Upper lobe of left lung (tissue), 6 donors: ENCODE results near the gene EML2. TPM values are rescaled to one million over a fixed set of nuclear protein-coding genes. Genes with fewer than 3 reads are reported as not detected.

ENCODE experiments used
- ATAC-seq, 2 donors: fragments of 200-7000 bp; cut with Tn5 transposase; one replicate each; pipeline ENCODE4 v1.9.1; 2022; ENCODE audit warnings: mild to moderate bottlenecking in 2 of 2, moderate library complexity in 2 of 2; ENCODE audit not compliant: low FRiP score in 2 of 2
- DNase-seq, 2 donors: peaks; one replicate each; pipeline ENCODE4 v3.0.0-alpha.2; 2019 to 2020
- H3K27ac ChIP-seq, 4 donors: fragments of 200-600 bp; sonication (generic); one replicate each; pipeline ENCODE4 v1.5.1; 2016 to 2019
- H3K27me3 ChIP-seq, 4 donors: fragments of 200-600 bp; sonication (generic); one replicate each; pipeline ENCODE4 v1.5.1; 2017 to 2019
- H3K36me3 ChIP-seq, 4 donors: fragments of 200-600 bp; sonication (generic); one replicate each; pipeline ENCODE4 v1.5.1; 2016 to 2019
- H3K4me1 ChIP-seq, 4 donors: fragments of 200-600 bp; sonication (generic); one replicate each; pipeline ENCODE4 v1.5.1; 2018 to 2019
- H3K4me3 ChIP-seq, 4 donors: fragments of 200-600 bp; sonication (generic); one replicate each; pipeline ENCODE4 v1.5.1; 2017 to 2019; ENCODE audit warnings: mild to moderate bottlenecking in 2 of 4, moderate library complexity in 1 of 4
- H3K9me3 ChIP-seq, 4 donors: fragments of 200-600 bp; sonication (generic); one replicate each; pipeline ENCODE4 v1.5.1; 2018 to 2019
- CTCF ChIP-seq, 6 experiments: fragments of 450-650 bp in 4 of 6; fragments of 200-600 bp in 2 of 6; sonication (generic) in 2 of 6; IDR thresholded peaks; one replicate each; pipeline ENCODE4 v1.5.1; 2016 to 2019; ENCODE audit warnings: antibody characterized with exemption in 6 of 6
- EP300 ChIP-seq, 4 donors: sonication (generic); formaldehyde crosslinking; IDR thresholded peaks; one replicate each; pipeline ENCODE4 v1.5.1; 2017; ENCODE audit warnings: antibody characterized with exemption in 4 of 4, control low read depth in 2 of 4
- POLR2A ChIP-seq, 4 donors: fragments of 450-650 bp; IDR thresholded peaks; one replicate each; pipeline ENCODE4 v1.5.1; 2016 to 2017; ENCODE audit warnings: antibody characterized with exemption in 4 of 4, mild to moderate bottlenecking in 2 of 4
- POLR2AphosphoS5 ChIP-seq, 2 donors: sonication (generic); formaldehyde crosslinking; IDR thresholded peaks; one replicate each; pipeline ENCODE4 v1.5.1; 2017; ENCODE audit warnings: antibody characterized with exemption in 2 of 2
- WGBS, 2 donors: methylation state at CpG; one replicate each; pipeline ENCODE4 v1.1.5; 2017 to 2018; 5-methylcytosine and 5-hydroxymethylcytosine counted together
- total RNA-seq, 6 donors: library from RNA; depleted of rRNA in 4 of 6; stranded (reverse); fragments of >200 nt in 4 of 6; gene quantifications; one replicate each; pipeline versions ENCODE4 v1.1.0 to v1.2.1, GENCODE V29; 2016 to 2021
- donor health status: DM: no; HTN: no; CAD: no; lungs with moderate emphysema.
- donor health status: DM: no; HTN: yes; CAD: no; lungs with severe emphysema.

Gene EML2
- total RNA-seq, 6 donors from 2014 or later, result 34.1 to 70.2 (median 48.2) TPM

- WGBS, 2 donors, result 4 to 24% methylated on average over 8 to 10 of the region's 10 CpGs
- peak overlapping the region; percentile 42 to 89 (median 84) for H3K27ac ChIP-seq
Measured at GRCh38 chr19:45601115-45601514, 38.1 kb downstream of the EML2 start.

GRCh38 chr19:45600340-45600885, 38.8 kb downstream of the EML2 start:
- ATAC-seq (no peak), DNase-seq (no peak)
- Histone ChIP-seq H3K4me1 (peaks cover 17 to 50% (median 27%) of the 10 kb centered on the region in 4 donors), H3K4me3 (peak overlapping the region; percentile 1 to 57 (median 53)), H3K36me3 (no peaks in the 10 kb centered on the region), H3K9me3 (no peaks in the 10 kb centered on the region), H3K27ac (peak overlapping the region; percentile 24 to 89 (median 64)), H3K27me3 (peaks cover 0 to 36% (median 17%) of the 10 kb centered on the region in 4 donors)
- WGBS, 2 donors, result 37 to 47% methylated on average over 5 of the region's 5 CpGs
- TF ChIP-seq CTCF (IDR thresholded peaks at IDR 0.05) (no peak), POLR2A (IDR thresholded peaks at IDR 0.05) (no peak)

More at GRCh38 chr19:45601115-45601514, 38.1 kb downstream of the EML2 start:
- no peaks in the 10 kb centered on the region for H3K9me3 ChIP-seq
- H3K27me3 ChIP-seq, result peaks cover 0 to 36% (median 17%) of the 10 kb centered on the region in 4 donors
- H3K4me1 ChIP-seq, result peaks cover 17 to 50% (median 27%) of the 10 kb centered on the region in 4 donors
- ATAC-seq (no peak), DNase-seq (no peak)
- TF ChIP-seq POLR2AphosphoS5 (IDR thresholded peaks at IDR 0.05), result peak; percentile 26 to 39
- TF ChIP-seq CTCF (IDR thresholded peaks at IDR 0.05), result no peak
- TF ChIP-seq EP300 (IDR thresholded peaks at IDR 0.05), result no peak
- TF ChIP-seq POLR2A (IDR thresholded peaks at IDR 0.05), result no peak
- no peaks in the 10 kb centered on the region for H3K36me3 ChIP-seq
- H3K4me3 ChIP-seq, result peak overlapping the region; percentile 50 to 57 (median 53)

- Histone ChIP-seq H3K4me3 (peak overlapping the region in 3 of 4 donors; percentile 5 to 57 (median 13)), H3K27me3 (peaks cover 0 to 36% (median 17%) of the 10 kb centered on the region in 4 donors), H3K27ac (peak overlapping the region; percentile 35 to 89 (median 79)), H3K9me3 (no peaks in the 10 kb centered on the region), H3K4me1 (peaks cover 17 to 50% (median 30%) of the 10 kb centered on the region in 4 donors), H3K36me3 (no peaks in the 10 kb centered on the region)
- DNase-seq, result no peak
- no peak for ATAC-seq
- 9 to 17% methylated on average over 5 to 13 of the region's 13 CpGs for WGBS, 2 donors
- TF ChIP-seq EP300 (IDR thresholded peaks at IDR 0.05) (no peak), POLR2A (IDR thresholded peaks at IDR 0.05) (no peak), POLR2AphosphoS5 (IDR thresholded peaks at IDR 0.05) (no peak), CTCF (IDR thresholded peaks at IDR 0.05) (no peak)
Measured at GRCh38 chr19:45599286-45599685, 39.9 kb downstream of the EML2 start.

GRCh38 chr19:45598267-45599001, 40.8 kb downstream of the EML2 start:
- Histone ChIP-seq H3K4me3 (peak overlapping the region in 3 of 4 donors; percentile 10 to 57 (median 17)), H3K36me3 (no peaks in the 10 kb centered on the region), H3K9me3 (no peaks in the 10 kb centered on the region), H3K27me3 (peaks cover 0 to 36% (median 17%) of the 10 kb centered on the region in 4 donors), H3K27ac (peak overlapping the region; percentile 45 to 89 (median 79)), H3K4me1 (peaks cover 17 to 50% (median 31%) of the 10 kb centered on the region in 4 donors)
- WGBS, 2 donors, result 4% methylated on average over 20 to 22 of the region's 22 CpGs
- peak in 1 of 2 donors; percentile 21 for TF ChIP-seq POLR2AphosphoS5 (IDR thresholded peaks at IDR 0.05)
- TF ChIP-seq CTCF (IDR thresholded peaks at IDR 0.05), result no peak
- TF ChIP-seq POLR2A (IDR thresholded peaks at IDR 0.05), result no peak
- ATAC-seq, result peak in 1 of 2 donors; percentile 27
- peak in 1 of 2 donors; percentile 32 for DNase-seq
